Cardiac muscle cell (in vitro differentiated cells and primary cell): Measurements from ENCODE around the gene METTL1. TPM values are rescaled to one million over a fixed set of nuclear protein-coding genes. Genes with fewer than 3 reads are reported as not detected.

ENCODE experiments used
- DNase-seq, 2 donors: peaks; one replicate each; pipeline versions ENCODE4 v3.0.0 to v3.0.0-alpha.2; 2010 to 2017; ENCODE audit warnings: low read depth in 1 of 2, low spot score in 1 of 2
- H3K27ac ChIP-seq: fragments of 200-600 bp; sonication (generic); 2 replicates; pipeline ENCODE4 v1.5.1; 2016
- H3K27me3 ChIP-seq: fragments of 200-600 bp; sonication (generic); 2 replicates; pipeline ENCODE4 v1.6.0; 2016; ENCODE audit warnings: control low read depth
- H3K36me3 ChIP-seq: fragments of 200-600 bp; sonication (generic); 2 replicates; pipeline ENCODE4 v1.5.1; 2016; ENCODE audit warnings: control low read depth
- H3K4me1 ChIP-seq: fragments of 200-600 bp; sonication (generic); 2 replicates; pipeline ENCODE4 v1.8.1; 2017; ENCODE audit warnings: low read depth, mild to moderate bottlenecking, mixed run types
- H3K4me3 ChIP-seq: fragments of 200-600 bp; sonication (generic); 2 replicates; pipeline ENCODE4 v1.5.1; 2016; ENCODE audit warnings: mild to moderate bottlenecking
- H3K9me3 ChIP-seq: fragments of 200-600 bp; sonication (generic); 2 replicates; pipeline ENCODE4 v1.5.1; 2017; ENCODE audit warnings: low read depth, mild to moderate bottlenecking, control low read depth
- polyA plus RNA-seq: library from polyadenylated mRNA; unstranded; fragments of >200 nt; fragmentation: Nextera tagmentation; extraction: Ambion mirVana; gene quantifications from 2 replicates; pipeline ENCODE4 v1.2.1, GENCODE V29; 2016
- total RNA-seq: library from RNA; depleted of rRNA; stranded (reverse); fragments of >200 nt; gene quantifications from 2 replicates; pipeline ENCODE4 v1.2.3, GENCODE V29; 2016
- TF ChIP-seq, protein P1 (sequence below): IDR thresholded peaks from 2 replicates; pipeline ENCODE4 v1.5.1; 2012; ENCODE audit warnings: low read depth, mild to moderate bottlenecking, low read length

METTL1 gene
- total and polyA plus RNA-seq, 2 experiments from 2014 or later: 8.1 to 21.6 TPM

GRCh38 chr12:57761391-57761998 is 10.4 kb downstream of the METTL1 start:
- Histone ChIP-seq H3K9me3 (no peaks in the 10 kb centered on the region), H3K27me3 (peaks cover 65% of the 10 kb centered on the region)

GRCh38 chr12:57760347-57760982 is 11.4 kb downstream of the METTL1 start:
- TF ChIP-seq, protein P1, sequence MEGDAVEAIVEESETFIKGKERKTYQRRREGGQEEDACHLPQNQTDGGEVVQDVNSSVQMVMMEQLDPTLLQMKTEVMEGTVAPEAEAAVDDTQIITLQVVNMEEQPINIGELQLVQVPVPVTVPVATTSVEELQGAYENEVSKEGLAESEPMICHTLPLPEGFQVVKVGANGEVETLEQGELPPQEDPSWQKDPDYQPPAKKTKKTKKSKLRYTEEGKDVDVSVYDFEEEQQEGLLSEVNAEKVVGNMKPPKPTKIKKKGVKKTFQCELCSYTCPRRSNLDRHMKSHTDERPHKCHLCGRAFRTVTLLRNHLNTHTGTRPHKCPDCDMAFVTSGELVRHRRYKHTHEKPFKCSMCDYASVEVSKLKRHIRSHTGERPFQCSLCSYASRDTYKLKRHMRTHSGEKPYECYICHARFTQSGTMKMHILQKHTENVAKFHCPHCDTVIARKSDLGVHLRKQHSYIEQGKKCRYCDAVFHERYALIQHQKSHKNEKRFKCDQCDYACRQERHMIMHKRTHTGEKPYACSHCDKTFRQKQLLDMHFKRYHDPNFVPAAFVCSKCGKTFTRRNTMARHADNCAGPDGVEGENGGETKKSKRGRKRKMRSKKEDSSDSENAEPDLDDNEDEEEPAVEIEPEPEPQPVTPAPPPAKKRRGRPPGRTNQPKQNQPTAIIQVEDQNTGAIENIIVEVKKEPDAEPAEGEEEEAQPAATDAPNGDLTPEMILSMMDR: no peak
- Histone ChIP-seq H3K27ac (no peak overlapping the region), H3K4me1 (peaks cover 8% of the 10 kb centered on the region), H3K27me3 (peaks cover 64% of the 10 kb centered on the region), H3K9me3 (no peaks in the 10 kb centered on the region), H3K4me3 (no peak overlapping the region), H3K36me3 (peaks cover 7% of the 10 kb centered on the region)
- DNase-seq: peak in 1 of 2 donors; percentile 78

More at GRCh38 chr12:57761391-57761998, 10.4 kb downstream of the METTL1 start:
- peaks cover 3% of the 10 kb centered on the region for H3K4me1 ChIP-seq
- TF ChIP-seq, protein P1: no peak
- H3K4me3 ChIP-seq: no peak overlapping the region
- no peak overlapping the region for H3K27ac ChIP-seq
- H3K36me3 ChIP-seq: peaks cover 7% of the 10 kb centered on the region
- DNase-seq: no peak

GRCh38 chr12:57759360-57759980 is 12.4 kb downstream of the METTL1 start:
- H3K36me3 ChIP-seq: peaks cover 7% of the 10 kb centered on the region
- TF ChIP-seq, protein P1: peak; percentile 48
- peaks cover 8% of the 10 kb centered on the region for H3K4me1 ChIP-seq
- H3K4me3 ChIP-seq: no peak overlapping the region
- no peaks in the 10 kb centered on the region for H3K9me3 ChIP-seq
- H3K27me3 ChIP-seq: peaks cover 54% of the 10 kb centered on the region
- DNase-seq: peak in 1 of 2 donors; percentile 42
- no peak overlapping the region for H3K27ac ChIP-seq

GRCh38 chr12:57758552-57759359 is 13.1 kb downstream of the METTL1 start:
- no peak for DNase-seq
- no peaks in the 10 kb centered on the region for H3K9me3 ChIP-seq
- H3K4me3 ChIP-seq: no peak overlapping the region
- peaks cover 8% of the 10 kb centered on the region for H3K4me1 ChIP-seq
- peaks cover 7% of the 10 kb centered on the region for H3K36me3 ChIP-seq
- TF ChIP-seq, protein P1: no peak
- no peak overlapping the region for H3K27ac ChIP-seq
- peaks cover 46% of the 10 kb centered on the region for H3K27me3 ChIP-seq

GRCh38 chr12:57757771-57758170 is 14.1 kb downstream of the METTL1 start:
- Histone ChIP-seq H3K4me1 (peaks cover 10% of the 10 kb centered on the region), H3K27me3 (peaks cover 37% of the 10 kb centered on the region)

More at GRCh38 chr12:57757771-57758170, 14.1 kb downstream of the METTL1 start:
- TF ChIP-seq, protein P1: no peak
- Histone ChIP-seq H3K9me3 (no peaks in the 10 kb centered on the region), H3K27ac (no peak overlapping the region), H3K4me3 (no peak overlapping the region), H3K36me3 (peaks cover 7% of the 10 kb centered on the region)
- DNase-seq: no peak
